Activated gamma-delta T cell treated with anti-CD3 and anti-CD28 coated beads, Interleukin-2, amount 50 U/mL, for 16 hours (primary cell): ENCODE data around the gene NANOS3.

Source experiments
- DNase-seq: peaks from one replicate; pipeline ENCODE4 v3.0.0-alpha.2; 2020; ENCODE audit warnings: low read depth

NANOS3 gene

DNA sequence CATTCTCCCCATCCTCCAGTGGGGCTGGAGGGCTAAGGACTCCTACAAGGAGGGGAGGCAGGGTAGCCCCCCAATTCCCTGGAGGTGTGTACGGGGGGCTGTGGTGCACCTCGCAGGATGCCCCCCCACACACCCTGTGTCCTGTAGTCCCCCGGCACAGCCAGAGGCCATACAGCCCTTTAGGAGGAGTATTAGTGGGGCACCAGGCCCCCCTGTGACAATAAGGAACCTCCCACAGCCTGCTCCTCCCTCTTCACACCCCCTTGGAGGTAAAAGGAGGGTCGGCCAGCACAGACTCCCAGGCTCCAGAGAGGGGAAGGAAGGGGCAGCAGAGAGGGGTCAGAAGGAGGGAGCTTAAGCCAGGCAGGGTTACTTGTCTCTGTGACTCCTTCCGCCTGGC lies at the start of gene NANOS3:
Gene NANOS3 (plus strand): TSS at position 301 of the 400 bp plus-strand sequence. CDS start 115 bp downstream, outside the sequence.
- DNase-seq, result no peak

DNA sequence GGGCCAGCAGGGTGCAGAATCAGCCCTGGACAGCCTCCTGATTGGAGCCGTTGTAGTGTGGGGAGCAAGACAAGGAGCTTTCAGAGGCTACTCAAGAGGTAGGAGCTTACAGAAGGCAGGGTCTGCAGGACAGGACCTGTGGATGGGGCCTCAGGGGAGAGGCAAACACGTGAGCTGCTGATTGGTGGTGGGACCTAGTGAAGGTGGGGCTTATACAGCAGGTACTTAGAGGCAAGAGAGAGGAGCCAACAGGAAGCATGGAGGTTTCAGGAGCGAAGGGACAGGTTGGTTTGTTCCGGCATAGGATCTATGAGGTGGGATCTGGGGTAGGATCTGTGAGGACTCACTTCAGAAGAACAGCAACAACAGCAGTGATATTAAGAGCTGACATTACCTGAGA lies 49.3 kb upstream of the NANOS3 start:
- DNase-seq, result no peak

DNA sequence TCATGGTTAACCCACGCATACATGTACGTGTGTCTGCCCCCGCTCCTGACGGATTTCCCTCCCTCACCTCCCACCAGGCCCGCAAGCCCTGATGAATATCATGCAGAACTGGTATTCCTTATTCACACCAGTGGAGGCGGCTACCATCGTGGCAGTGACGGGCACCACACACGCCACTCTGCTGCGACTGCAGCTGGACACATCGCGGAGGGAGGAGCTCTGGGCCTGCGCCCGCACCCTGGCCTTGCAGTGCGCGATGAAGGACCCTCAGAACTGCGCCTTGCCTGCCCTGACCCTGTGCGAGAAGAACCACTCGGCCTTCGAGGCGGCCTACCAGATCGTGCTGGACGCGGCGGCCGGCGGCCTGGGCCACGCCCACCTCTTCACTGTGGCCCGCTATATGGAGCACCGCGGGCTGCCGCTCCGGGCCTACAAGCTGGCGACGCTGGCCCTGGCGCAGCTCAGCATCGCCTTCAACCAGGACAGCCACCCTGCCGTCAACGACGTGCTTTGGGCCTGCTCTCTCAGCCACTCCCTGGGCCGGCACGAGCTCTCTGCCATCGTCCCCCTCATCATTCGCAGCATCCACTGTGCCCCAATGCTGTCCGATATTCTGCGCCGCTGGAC lies 46.7 kb upstream of the NANOS3 start:
- DNase-seq, result no peak

DNA sequence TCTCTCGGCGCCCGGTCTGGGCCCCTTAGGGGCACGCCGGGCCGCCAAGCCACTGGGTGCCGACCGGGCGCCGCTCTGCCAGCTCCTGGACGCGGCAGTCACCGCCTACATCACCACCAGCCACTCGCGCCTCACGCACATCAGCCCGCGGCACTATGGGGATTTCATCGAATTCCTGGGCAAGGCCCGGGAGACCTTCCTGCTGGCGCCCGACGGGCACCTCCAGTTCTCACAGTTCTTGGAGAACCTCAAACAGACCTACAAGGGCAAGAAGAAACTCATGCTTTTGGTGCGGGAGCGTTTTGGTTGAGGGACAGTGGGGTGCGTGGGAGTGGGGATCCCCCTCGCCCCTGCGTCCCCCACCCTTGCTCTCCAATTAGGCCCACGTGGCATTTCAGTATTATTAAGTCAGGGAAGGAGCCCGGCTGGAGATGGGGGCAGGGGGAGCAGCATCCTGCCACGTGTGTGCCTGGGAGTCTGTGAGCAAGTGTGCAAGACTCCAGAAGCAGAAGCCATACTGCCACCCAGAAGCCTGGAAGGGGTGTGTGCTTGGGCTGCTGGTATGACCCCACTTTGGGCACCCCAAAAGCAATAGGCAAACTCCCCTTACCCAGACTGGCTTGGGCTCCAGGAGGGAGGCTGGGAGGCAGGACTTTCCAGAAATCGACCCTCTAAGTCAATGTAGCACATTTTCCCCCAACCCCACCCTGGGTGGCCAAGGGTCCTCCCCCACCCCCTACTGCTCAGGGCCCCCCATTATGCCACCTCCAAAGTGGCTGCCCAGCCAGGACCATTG lies 46.0 kb upstream of the NANOS3 start:
- DNase-seq, result no peak

DNA sequence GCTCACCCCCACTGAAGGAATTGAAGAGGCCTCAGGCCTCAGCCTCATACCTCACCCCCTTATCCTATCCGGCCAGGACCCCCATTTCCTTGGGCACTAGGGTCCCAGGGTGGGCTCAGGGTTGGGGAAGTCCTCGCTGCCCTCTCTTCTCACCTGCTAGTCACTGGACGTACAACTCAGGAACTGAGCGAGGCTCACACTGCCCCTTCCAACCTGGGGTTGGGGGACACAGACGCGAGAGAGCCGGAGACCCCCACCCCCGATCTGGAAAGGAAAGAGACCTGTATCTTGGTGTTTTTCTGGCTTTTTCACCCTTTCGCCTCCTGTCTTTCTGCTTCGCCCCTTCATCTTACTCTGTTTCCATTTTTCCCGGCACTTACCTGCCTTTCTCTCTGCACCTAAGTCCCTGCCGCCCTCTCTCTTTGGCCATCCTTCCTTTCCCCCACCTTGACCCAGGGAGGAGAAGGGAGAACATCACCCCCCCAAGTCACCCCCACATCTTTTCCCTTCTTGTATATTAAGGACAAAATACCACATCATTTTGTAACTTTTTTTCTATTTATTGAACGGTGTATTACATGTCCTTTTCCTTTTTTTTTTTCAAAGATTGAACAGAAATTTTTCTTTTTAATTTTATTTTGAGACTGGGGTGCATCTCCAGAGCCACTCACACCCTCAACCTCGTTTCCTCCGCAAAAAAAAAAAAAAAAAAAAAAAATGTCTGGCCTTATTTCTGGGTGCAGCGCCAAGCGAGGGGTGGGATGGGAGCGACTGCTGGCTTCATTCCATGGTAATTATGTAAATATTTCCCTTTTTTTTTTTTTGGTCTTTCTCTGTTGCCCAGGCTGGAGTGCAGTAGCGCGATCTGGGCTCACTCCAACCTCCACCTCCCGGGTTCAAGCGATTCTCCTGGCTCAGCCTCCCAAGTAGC lies 45.1 kb upstream of the NANOS3 start:
- no peak for DNase-seq

DNA sequence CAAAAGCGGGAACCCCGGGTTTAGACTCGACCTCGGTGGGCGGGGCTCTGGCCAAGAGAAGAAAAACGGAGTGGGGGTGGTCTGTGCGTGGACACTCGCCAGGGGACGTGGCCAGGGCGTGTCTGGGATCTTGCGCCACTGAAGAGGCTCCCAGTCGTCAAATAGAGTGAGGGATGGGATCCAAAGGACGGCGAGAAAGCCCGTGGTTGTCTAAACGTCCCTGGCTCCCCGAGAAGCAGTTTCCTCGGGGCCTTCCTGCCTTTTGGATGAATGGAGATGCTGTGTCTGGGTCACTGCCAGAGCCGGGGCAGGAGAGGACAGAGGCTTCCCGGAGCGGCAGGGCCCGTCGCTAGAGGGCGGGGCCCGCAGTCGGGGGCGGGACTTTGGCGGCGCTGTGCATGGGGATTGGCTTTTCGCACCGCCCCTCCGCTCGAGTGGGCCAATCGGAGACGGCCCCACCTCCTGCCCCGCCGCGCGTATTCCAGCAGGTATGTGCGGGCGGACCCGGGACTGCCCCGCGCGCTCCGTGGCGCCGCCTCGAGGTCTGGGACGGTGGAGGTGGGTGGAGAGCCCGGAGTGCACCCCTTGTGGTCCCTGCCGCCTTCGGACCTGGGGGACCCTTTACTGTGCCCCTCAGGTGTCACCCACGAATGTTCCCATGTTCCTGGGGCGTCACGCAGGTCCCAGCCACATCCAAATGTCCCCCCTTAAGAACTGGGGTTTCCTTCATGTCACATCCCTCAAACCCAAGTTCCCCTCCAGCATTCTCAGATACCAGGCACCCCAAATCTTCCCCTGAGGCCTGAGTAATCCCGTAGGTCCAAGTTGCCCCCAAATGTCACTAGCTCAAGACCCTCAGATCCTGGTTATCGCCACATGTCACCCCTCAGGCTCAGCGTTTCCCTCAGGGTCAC lies 43.3 kb upstream of the NANOS3 start:
- DNase-seq, result peak; percentile 84

DNA sequence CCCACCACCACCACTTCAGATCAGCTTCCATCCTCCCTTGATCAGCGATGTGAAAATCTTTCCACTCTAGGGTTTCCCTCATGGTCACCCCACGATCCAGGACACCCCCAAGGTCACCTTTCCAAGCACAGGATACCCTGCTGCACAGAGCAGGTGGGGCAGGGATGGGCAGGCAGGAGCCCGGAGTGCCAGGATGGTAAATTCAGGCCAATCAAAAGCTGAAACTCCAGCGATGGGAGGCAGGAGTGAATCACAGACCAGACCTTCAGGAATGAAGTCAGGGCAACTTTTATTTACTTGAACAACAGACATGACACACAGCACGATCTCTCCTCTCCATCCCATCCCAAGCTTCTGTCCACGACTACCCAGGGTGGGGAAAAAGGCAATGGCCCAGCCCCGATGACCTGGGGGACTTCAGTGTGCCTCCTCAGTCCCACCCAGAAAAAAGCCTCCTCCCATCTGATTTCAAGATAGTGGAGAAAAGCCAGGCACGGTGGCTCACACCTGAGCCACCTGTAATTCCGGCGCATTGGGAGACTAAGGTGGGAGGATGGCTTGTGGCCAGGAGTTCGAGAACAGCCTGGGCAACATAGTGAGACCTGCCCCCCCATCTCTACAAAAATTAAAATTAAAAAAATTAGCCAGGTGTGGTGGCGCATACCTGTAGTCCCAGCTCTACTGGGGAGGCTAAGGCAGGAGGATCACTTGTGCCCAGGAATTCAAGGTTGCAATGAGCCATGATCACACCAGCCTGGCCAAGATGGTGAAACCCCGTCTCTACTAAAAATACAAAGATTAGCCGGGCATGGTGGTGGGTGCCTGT lies 42.5 kb upstream of the NANOS3 start:
- DNase-seq, result no peak

DNA sequence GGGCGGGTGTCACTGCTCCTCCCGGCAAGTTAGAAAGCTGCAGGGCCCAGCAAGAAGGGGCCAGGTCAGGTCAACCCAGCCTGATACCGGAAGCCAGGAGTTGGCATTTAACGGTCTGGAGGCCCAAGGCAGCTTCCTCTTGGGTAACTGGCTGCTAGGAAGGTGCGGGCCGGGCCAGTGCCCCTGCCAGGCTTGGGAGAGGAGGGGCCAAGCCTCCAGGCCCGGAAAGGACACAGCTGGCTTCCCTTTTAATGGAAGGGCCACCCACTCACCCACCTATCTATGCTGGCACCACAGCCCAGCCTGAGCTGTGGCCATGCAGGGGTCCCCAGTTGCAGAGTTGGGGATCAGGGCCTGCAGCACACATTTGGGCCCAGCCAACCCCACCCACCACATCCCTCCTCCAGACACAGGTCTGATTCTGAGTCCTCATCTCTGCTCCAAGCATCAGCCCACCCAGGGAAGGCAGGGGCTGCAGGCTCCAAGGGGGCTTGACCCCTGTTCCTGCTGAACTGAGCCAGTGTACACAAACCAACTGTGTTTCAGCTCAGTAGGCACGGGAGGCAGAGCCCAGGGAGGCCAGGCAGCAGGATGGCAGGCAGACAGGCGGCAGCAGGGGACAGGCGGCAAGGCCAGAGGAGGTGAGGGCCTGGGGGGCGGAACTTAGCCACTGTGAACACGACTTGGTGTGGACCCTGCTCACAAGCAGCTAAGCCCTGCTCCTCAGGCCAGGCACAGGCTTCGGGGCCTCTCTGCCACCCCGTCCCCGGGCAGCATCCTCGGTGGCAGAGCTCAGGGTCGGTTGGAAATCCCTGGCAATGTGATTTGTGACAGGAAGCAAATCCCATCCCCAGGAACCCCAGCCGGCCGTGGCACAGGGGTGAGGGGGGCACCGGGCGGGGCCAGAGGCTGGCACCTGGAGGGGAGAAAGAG lies 40.9 kb upstream of the NANOS3 start:
- DNase-seq, result no peak

DNA sequence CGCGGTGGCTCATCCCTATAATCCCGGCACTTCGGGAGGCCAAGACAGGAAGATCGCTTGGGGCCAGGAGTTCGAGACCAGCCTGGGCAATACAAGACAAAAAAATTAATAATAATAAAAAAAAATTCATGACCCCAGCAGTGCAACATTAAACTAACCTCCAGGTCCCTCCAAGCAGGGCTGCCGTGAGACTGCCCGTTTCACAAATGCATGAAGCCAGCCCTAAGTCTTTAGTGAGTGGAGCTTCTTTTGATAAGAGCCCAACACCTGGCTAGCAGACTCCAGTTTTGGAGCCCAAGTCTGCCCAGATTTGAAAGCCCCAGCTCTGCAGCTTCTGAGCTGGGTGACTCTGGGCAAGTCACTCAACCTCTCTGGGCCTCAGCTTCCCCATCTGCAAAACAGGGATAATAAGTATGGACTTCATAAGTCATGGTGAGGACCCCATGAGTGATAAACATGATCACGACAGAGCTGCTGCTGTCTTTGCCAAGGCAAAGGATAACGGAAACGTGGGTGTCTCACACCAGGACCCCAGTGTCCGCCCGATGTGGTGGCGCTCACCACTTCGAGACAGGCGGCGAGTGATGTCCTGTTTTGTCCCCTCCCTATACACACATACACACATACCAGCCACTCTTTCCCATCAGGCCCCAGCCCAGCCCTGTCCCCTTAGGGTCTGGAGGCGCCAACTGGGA lies 38.4 kb upstream of the NANOS3 start:
- DNase-seq, result no peak

DNA sequence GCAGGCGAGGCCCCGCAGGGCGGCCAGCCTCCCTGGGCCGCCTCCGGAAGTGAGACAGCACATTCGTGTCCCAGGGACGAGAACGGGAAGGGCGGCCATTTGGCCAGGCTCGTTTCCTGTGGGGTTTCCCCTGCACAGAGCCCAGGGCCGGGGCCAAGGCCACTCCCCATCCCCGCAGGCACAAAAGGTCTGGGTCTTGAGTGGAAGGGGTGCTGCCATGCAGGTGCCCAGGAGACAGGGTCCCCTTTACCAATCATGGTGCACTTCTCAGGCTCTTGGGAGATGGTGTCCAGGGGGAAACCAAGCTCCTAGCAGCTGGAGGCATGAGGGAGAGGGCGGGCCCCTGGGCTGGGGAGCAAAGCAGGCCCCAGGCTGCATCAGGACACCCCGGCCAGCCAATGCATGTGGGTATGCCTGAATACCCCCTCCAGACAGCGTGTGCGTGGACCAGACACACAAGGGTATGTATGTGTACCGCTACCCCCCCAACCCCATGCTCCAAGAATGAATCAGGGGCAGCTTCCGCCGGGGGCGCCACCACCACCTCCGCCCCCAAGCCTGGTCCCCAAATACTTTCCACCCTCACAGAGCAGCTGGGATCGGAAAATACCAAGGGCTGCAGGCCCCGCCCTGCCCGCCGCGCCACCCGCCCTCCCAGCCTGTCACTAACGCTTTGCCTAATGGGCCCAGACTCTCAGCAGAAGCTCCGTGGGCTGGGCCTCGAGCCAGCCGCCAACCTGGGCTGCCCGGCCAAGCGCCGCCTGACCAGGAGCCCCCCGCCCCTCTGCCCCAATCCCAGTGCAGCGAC lies 37.6 kb upstream of the NANOS3 start:
- peak; percentile 83 for DNase-seq

DNA sequence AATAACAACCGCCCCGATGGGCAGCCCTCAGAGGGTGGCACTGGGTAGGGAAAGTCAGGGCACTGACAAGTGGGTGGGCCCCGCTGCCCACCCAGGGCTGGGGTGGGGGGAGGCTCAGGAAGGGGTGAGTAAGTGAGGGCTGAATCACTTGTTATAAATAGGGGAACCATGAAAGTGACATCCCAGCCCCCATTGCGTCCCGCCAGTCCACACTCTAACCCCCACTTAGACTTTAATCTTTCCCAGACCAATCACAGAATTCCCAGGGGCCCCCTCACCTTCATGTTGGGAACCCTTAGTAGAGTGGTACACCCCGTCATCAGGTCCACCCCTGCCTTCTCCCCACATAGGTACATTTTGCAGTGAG lies 37.0 kb upstream of the NANOS3 start:
- DNase-seq, result peak; percentile 64

DNA sequence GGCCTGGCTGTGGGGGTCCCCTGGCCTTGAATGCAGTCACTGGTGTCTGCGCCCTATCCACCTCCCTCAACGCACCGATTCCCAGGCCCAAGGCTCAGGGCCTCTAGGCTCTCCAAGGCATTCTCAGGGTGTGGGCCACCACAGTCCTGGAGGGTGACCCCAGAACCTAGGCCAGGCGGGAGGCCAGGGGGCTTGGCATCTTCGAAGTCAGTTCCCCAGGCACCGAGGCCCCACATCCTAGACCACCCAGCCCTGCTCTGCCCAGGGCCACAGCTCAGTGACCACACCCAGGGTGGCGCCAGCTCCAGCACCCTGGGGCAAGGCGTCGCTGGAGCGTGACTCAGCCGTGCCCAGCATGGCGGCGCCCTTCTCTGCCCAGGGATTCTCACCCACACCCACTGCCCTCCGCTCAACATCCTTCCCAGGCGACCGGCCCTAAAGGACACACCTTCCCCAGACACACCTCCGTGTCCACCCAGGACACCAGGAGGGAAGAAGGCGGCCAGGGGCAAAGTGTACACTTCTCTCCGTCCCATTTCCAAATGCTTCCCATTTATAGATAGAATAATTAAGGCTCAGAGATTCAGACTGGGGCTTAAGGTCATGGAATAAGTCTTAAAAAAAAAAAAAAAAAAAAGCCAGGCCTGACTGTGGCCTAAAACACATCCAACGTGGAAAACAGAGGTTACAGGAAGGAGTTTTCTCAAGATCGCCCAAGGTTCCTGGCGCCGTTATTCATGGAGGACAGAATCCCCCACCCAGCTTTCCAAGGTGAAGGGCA lies 36.4 kb upstream of the NANOS3 start:
- no peak for DNase-seq

DNA sequence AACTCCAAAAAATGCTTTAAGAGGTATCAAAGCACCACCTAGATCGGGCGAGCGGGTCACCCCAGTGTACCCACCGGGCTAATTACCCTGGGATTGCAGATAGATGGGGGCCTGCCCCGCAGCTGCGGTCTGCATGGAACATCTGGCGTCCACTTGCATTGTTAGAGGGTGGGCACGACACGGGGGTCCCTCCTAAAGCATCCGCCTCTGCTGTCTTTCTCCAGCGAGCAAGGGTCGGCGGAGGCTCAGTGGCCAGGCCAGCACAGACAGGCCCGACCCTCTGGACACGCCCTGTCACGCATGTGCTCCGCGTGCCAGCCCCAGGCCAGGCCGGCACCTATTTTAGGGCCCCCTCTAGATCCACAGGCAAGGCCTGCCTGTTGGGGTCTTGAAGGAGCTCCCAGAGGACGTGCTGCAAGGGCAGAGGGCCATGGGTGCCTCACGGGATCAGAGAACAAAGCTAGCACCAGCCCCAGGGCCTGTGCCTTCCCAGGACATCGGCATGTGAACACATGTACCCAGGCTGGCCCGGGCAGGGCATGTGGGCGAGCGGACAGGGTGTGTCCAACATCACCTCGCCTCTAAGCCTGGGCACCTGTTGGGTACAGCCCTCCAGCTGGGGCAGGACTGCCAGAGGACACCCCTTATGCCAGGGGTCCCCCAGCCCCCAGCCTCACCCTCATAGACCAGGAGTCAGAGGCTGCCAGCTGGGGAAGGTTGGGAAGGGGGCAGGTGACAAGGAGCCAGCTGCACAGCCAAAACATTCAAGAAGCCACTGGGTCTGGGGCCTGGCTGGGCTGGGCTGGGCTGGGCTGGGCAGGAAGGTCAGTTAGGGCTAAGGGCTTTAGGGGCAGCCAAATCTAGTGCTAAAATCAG lies 35.6 kb upstream of the NANOS3 start:
- no peak for DNase-seq

DNA sequence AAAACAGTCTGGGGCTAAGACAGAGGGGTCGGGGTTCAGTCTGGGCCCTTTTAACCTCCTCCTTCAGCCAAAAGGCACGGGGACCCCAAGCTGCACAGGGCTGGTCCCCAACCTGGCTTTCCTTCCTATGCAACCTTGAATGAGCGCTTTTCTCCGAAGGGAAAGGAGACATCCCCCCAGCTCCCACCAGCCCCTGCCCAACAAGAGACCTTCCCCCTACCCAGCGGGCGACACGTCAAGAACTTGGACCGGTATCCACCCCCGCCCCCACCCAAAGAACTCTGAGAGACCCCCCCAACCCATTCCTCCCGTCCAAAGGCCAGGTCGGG lies 35.0 kb upstream of the NANOS3 start:
- DNase-seq, result no peak

DNA sequence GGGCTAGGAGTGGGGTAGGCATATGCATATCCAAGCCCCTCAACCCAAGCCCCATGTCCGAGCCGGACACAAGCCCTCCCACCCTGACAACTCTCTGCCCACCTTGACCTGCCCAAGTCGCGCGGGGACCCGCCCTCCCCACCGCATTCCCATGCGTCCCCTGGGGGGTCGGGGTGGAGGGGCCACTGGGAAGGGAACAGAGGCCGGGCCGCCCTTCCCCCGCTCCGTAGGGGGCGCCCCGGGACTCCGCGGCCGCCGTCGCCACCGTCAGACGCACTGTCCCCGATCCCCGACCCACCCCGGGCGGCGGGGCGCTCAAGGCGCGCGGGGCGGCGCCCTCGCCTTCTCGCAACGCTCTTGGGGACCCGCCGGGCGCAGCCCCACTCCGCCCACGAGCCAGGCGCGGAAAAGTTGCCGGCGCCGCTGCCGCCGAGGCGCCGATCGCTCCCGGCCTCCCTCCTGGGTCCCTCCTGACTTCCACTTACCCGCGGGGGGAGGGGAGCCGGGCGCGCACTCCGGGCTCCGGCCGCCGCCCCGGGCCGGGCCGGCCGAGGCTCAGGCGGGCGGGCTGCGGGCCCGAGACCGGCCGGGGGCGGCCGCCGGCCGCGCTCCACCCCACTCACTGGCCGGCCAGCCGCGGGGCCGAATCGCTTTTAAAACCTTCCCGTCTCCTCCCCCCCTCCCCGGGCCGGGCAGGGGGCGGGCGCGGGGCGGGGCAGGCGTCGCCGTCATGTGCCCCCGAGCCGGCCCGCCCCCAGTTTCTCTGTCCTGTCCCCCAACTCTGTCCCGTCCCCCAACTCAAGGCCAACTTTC lies 34.4 kb upstream of the NANOS3 start:
- peak; percentile 59 for DNase-seq
